ENCODE measurements around the gene MEX3C.

The MEX3C gene

DNA sequence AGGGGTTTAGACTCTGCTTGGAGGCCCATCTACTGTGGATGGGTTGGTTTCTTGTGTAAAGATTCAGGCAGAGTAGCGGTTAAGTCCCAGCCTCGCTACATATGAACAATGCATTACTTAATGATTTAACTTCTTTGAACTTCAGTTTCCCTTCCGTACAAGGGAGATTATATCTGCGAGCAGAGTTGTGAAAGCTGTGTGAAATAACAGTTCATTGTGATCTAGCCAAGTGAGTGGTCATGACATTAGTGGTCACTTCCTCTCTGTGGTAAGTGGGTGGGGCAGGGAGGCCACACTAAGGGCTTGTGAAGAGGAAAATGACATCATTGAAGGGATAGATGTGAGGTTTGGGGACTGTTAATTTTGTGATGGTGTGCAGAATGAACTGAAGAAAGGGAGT, 14.1 kb upstream of the MEX3C start:
- no peaks in the 10 kb centered on the region for H3K36me3 ChIP-seq (ENCODE audit: insufficient read depth, low read length)
- no peaks in the 10 kb centered on the region for H3K27me3 ChIP-seq (ENCODE audit: control insufficient read depth, insufficient read depth, low read length)
- H3K9ac ChIP-seq (ENCODE audit: low read depth, low read length): no peak overlapping the region
- no peak overlapping the region for H3K4me2 ChIP-seq (ENCODE audit: low read length)
- peaks cover 6% of the 10 kb centered on the region for H3K4me1 ChIP-seq (ENCODE audit: control insufficient read depth, insufficient read depth, low read length)
- H3K4me3 ChIP-seq (ENCODE audit: low read length): no peak overlapping the region
- no peaks in the 10 kb centered on the region for H3K9me3 ChIP-seq (replicated peaks; ENCODE audit: low read length)

DNA sequence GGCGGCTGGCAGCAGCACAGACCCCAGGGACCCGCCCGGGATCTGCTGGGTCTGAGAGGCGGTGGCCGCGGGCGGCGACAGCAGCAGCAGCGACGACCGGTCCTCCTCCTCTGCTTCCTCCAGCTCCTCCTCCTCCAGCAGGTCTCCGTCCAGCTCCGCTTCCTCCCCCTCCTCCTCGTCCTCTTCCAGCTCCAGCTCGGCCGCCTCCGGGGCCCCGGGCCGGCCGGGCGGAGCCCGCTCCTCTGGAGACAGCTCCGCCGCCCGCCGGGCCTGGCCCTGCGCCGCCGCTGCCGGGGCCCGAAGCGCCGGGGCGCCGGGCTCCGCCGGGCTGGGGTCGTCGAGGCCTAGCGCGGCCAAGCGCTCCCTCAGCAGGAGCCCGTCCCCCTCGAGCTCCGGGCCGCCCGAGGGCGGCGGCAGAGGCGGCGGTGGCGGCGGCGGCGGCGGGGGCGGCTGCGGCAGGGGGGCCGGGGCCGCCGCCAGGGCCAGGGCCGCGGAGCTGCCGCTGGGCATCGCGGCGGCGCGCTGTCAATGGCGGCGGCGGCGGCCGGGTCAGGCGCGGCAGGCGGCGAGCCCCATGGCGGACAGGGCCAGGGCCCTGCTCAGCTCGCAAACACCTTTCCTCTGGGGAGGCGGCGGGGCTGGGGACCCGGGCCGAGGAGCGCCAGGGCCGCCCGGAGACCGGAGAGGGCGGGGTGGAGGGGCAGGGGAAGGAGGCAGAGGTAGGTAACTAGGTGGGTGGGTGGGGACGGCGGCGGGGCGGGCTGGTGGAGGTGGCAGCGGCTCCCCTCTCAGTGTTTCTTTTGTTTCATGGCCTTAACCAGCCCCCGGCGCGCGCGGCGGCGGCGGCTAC, 445 bp downstream of the MEX3C start:
- no peaks in the 10 kb centered on the region for H3K27me3 ChIP-seq (ENCODE audit: control insufficient read depth, insufficient read depth, low read length)
- H3K9me3 ChIP-seq (replicated peaks; ENCODE audit: low read length): no peaks in the 10 kb centered on the region
- H3K4me3 ChIP-seq (ENCODE audit: low read length): peak overlapping the region; percentile 80
- H3K4me2 ChIP-seq (ENCODE audit: low read length): peak overlapping the region; percentile 85
- H3K4me1 ChIP-seq (ENCODE audit: control insufficient read depth, insufficient read depth, low read length): peaks cover 31% of the 10 kb centered on the region
- H3K36me3 ChIP-seq (ENCODE audit: insufficient read depth, low read length): no peaks in the 10 kb centered on the region
- H3K9ac ChIP-seq (ENCODE audit: low read depth, low read length): peak overlapping the region; percentile 87

DNA sequence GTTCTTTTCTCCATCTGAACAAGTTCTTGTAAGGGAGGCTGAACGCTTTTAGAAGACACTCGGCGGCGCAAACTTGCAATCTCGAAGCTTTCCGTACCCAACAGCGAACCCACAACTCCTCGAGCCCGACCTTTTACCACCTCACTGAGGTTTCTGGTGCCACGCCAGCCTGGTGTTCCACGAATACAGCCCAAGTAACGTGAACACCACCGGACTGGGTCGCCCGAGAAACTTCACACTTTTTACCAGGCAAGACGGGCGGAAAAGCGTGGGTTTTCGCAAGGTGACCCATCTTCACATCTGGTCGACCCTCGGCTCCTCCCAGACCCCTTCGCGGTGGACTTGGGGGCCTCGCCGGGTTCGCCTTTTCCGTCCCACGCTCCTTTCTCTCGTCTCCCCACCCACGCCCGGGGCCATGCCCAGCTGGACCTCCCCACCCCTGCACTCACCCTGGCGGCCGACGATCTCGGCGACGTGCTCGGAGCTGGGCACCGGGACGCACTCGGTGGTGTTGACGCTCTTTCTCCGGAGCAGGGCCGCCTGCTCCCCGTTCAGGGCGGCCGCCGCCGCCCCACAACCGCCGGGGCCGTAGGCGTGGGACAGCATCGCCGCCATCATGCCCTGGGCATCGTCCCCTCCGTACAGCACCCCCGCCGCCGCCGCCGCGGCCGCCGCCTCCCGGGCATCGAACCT, 1.2 kb downstream of the MEX3C start:
- Histone ChIP-seq H3K9ac (ENCODE audit: low read depth, low read length) (peak overlapping the region; percentile 87), H3K4me1 (ENCODE audit: control insufficient read depth, insufficient read depth, low read length) (peaks cover 39% of the 10 kb centered on the region), H3K27me3 (ENCODE audit: control insufficient read depth, insufficient read depth, low read length) (no peaks in the 10 kb centered on the region), H3K9me3 (replicated peaks; ENCODE audit: low read length) (no peaks in the 10 kb centered on the region), H3K4me3 (ENCODE audit: low read length) (peak overlapping the region; percentile 80), H3K36me3 (ENCODE audit: insufficient read depth, low read length) (no peaks in the 10 kb centered on the region), H3K4me2 (ENCODE audit: low read length) (peak overlapping the region; percentile 85)

DNA sequence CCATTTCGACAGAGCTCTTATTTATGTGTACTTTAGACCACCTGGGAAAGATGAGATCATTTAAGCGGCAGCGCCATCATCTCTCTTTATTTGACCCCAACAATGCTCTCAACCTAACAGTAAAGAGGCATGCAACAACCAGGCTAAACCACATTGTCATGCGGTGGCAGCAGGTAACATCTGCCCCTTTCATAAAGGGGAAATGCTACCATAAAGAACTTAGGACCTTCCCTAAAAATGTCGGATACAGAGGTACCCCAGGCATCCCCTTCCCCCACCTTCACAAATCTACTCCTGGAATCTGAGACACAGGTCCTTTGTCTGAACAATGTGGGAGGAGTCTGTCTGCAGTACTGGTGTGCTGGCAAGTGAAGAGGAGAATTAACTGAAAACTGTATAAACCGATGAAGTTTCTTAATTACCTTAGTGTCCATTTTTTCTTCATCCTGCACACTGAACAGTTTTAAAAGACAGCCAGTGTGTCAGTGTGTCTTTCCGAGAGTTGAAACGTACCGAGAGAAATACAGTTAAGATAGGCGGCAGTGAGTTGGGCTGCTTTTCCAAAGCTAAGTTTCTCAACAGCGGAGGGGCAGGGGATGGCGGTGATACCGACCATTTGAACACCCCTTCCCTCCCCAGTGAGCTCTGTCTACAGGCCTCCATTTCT, 1.9 kb downstream of the MEX3C start:
- H3K9ac ChIP-seq (ENCODE audit: low read depth, low read length): peak overlapping the region; percentile 87

DNA sequence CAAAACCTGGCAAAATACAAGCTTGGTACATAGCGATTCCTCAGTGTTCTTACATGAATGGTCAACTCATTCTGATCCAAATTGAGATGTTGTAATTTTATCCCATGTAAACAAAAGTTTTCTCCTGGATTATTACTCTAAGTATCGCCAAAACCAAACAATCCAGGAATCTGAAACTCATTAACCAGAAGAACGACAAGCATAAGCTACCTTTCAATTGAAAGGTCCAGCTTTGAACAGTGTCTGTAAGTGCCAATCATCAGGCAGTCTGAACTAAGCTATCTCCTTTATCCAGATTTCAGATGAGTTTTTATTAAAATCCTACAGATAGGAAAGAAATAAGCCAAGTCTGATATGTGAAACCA, 2.4 kb downstream of the MEX3C start:
- peaks cover 46% of the 10 kb centered on the region for H3K4me1 ChIP-seq (ENCODE audit: control insufficient read depth, insufficient read depth, low read length)
- no peaks in the 10 kb centered on the region for H3K36me3 ChIP-seq (ENCODE audit: insufficient read depth, low read length)
- H3K4me3 ChIP-seq (ENCODE audit: low read length): peak overlapping the region; percentile 80
- peak overlapping the region; percentile 85 for H3K4me2 ChIP-seq (ENCODE audit: low read length)
- no peaks in the 10 kb centered on the region for H3K9me3 ChIP-seq (replicated peaks; ENCODE audit: low read length)
- H3K27me3 ChIP-seq (ENCODE audit: control insufficient read depth, insufficient read depth, low read length): no peaks in the 10 kb centered on the region
- H3K9ac ChIP-seq (ENCODE audit: low read depth, low read length): peak overlapping the region; percentile 87

More for the DNA sequence above, 1.9 kb downstream of the MEX3C start:
- peaks cover 46% of the 10 kb centered on the region for H3K4me1 ChIP-seq (ENCODE audit: control insufficient read depth, insufficient read depth, low read length)
- H3K36me3 ChIP-seq (ENCODE audit: insufficient read depth, low read length): no peaks in the 10 kb centered on the region
- H3K4me3 ChIP-seq (ENCODE audit: low read length): peak overlapping the region; percentile 80
- no peaks in the 10 kb centered on the region for H3K27me3 ChIP-seq (ENCODE audit: control insufficient read depth, insufficient read depth, low read length)
- no peaks in the 10 kb centered on the region for H3K9me3 ChIP-seq (replicated peaks; ENCODE audit: low read length)
- peak overlapping the region; percentile 85 for H3K4me2 ChIP-seq (ENCODE audit: low read length)

DNA sequence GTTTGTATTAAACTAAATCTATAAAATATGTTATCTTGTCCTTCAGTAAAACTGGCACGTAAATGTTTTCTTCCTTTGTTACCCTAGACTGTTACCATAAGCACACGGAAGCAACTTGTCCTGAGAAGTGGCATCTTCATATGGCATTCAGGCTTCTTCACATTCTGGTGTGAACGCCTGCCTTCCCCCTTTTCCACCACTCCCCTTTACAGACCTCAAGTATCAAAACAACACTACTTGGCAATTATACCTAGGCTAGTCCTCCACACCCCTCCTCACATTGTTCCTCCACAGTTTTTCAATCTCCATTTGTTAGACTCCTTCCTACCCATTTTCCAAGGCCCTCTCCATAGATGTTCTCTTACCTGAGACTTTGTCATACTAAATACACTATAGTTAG, 2.9 kb downstream of the MEX3C start:
- Histone ChIP-seq H3K4me3 (ENCODE audit: low read length) (peak overlapping the region; percentile 80), H3K27me3 (ENCODE audit: control insufficient read depth, insufficient read depth, low read length) (no peaks in the 10 kb centered on the region), H3K36me3 (ENCODE audit: insufficient read depth, low read length) (no peaks in the 10 kb centered on the region), H3K4me2 (ENCODE audit: low read length) (peak overlapping the region; percentile 85), H3K9ac (ENCODE audit: low read depth, low read length) (peak overlapping the region; percentile 87), H3K4me1 (ENCODE audit: control insufficient read depth, insufficient read depth, low read length) (peaks cover 46% of the 10 kb centered on the region), H3K9me3 (replicated peaks; ENCODE audit: low read length) (no peaks in the 10 kb centered on the region)

DNA sequence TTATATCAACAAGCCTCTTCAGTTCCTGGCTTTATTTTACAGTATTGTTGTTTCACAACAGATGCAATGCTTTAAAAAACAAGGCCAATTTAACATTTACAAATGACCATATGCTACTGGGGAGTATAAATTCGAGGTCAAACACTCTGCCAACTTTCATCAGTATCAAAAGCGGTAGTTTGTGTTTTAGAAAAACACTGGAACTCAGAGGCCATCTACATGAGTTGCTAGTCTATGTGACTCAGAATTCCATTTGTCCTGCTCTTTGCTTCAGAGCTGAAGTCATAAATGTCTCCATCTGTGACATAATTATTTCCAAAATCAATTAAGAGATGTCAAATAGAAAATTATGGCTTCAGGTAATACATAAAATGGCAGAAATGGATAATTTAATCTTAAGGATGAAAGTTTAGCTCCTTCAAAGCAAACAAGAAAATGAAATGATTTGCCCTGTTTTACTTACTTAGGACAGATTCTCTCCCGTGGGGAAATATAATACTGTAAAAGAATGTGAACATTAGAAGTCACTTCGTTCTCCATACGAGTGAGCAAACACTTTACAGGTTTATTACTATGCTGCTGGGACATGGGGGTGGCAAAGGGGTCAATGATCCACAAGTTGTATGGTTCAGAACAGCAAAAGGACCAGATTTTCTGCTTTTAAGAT, 3.7 kb downstream of the MEX3C start:
- H3K36me3 ChIP-seq (ENCODE audit: insufficient read depth, low read length): no peaks in the 10 kb centered on the region
- H3K4me2 ChIP-seq (ENCODE audit: low read length): peak overlapping the region; percentile 85
- H3K4me1 ChIP-seq (ENCODE audit: control insufficient read depth, insufficient read depth, low read length): peaks cover 46% of the 10 kb centered on the region
- peak overlapping the region; percentile 80 for H3K4me3 ChIP-seq (ENCODE audit: low read length)
- peak overlapping the region; percentile 22 for H3K9ac ChIP-seq (ENCODE audit: low read depth, low read length)
- H3K27me3 ChIP-seq (ENCODE audit: control insufficient read depth, insufficient read depth, low read length): no peaks in the 10 kb centered on the region
- no peaks in the 10 kb centered on the region for H3K9me3 ChIP-seq (replicated peaks; ENCODE audit: low read length)

DNA sequence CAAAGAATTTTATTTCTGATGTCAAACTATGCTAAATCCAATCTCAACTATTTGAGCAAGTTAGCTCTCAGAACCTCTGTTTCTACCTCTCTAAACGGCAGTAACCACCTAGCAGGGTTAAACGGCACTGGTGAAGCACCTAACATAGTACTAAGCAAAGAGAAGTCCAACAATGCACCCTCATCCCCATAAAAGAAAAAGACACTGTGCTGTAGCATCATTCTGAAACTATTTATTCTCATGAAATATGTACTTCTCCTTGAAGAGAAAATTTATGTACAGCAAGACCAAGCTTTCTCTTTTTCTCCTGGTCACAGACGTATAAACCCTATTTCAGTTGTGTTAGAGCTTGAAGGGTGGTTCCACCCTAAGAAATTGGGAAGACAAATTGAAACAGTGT, 4.8 kb downstream of the MEX3C start:
- H3K4me3 ChIP-seq (ENCODE audit: low read length): no peak overlapping the region
- H3K9ac ChIP-seq (ENCODE audit: low read depth, low read length): no peak overlapping the region
- H3K9me3 ChIP-seq (replicated peaks; ENCODE audit: low read length): no peaks in the 10 kb centered on the region
- no peaks in the 10 kb centered on the region for H3K27me3 ChIP-seq (ENCODE audit: control insufficient read depth, insufficient read depth, low read length)
- peaks cover 46% of the 10 kb centered on the region for H3K4me1 ChIP-seq (ENCODE audit: control insufficient read depth, insufficient read depth, low read length)
- peak overlapping the region; percentile 85 for H3K4me2 ChIP-seq (ENCODE audit: low read length)
- H3K36me3 ChIP-seq (ENCODE audit: insufficient read depth, low read length): peaks cover 3% of the 10 kb centered on the region

DNA sequence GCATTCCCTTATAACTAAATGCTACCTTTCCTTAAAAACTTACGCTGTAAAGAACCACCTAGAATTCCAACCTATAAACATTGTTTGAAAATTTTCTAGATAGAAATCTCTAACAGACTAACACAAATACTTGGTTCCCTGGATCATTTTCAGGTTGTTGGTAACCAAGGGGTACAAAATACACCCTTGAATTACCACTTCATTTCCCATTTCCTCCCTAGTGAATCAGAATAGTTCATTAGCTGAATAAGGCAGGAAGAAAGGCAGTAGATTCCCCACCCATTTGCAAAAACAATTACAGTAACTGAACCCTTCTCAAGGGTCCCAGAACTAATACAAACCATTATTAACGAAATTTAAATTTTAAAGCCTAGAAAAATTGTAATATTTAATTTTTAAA, 5.5 kb downstream of the MEX3C start:
- H3K9me3 ChIP-seq (replicated peaks; ENCODE audit: low read length): no peaks in the 10 kb centered on the region
- no peak overlapping the region for H3K9ac ChIP-seq (ENCODE audit: low read depth, low read length)
- H3K36me3 ChIP-seq (ENCODE audit: insufficient read depth, low read length): peaks cover 3% of the 10 kb centered on the region
- H3K4me3 ChIP-seq (ENCODE audit: low read length): no peak overlapping the region
- no peaks in the 10 kb centered on the region for H3K27me3 ChIP-seq (ENCODE audit: control insufficient read depth, insufficient read depth, low read length)
- H3K4me1 ChIP-seq (ENCODE audit: control insufficient read depth, insufficient read depth, low read length): peaks cover 46% of the 10 kb centered on the region
- peak overlapping the region; percentile 85 for H3K4me2 ChIP-seq (ENCODE audit: low read length)

DNA sequence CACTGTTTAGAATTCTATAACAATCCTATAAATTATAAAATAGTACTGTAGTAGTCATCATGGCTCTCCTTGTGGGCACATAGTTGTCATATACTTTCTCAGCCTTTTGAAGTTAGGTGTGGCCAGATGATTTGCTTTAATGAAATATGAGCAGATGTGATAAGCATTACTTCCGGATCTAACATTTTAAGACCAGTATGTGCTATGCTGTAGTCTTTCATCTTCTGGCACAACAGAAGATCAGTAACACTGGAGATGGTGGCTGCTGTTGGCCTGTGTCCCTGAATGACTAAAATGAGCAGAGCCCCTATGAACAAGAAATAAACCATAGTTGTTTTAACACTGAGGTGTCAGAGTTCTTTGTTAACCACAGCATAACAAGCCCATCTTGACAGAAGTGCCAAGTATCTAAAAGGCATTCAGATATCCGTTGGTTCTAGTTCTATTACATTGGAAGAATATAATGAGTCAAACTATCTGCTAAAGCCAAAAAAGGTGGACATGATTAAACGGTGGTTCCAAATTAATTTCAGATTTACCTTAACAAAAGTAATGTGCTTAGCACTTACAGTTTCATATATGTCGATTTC, 6.3 kb downstream of the MEX3C start:
- peaks cover 46% of the 10 kb centered on the region for H3K4me1 ChIP-seq (ENCODE audit: control insufficient read depth, insufficient read depth, low read length)
- H3K36me3 ChIP-seq (ENCODE audit: insufficient read depth, low read length): peaks cover 4% of the 10 kb centered on the region

DNA sequence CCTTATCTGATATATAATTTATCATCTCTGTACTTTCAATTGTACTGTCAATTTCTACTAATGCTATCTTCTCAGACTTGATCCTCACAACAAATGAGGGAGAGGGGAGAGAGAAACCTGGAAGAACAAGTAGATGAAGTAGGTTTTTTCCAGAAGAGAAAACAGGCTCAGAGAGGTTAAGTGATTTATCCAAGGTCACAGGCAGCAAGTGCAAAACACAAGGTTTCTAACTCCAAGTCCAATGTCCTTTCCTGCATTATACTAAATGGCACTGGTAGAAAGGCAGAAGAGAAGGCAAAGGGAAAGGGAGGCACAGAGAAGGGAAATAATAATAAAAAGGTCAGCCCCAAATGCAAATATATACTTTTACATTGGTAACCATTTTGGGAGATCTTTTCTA, 7.5 kb downstream of the MEX3C start:
- Histone ChIP-seq H3K4me1 (ENCODE audit: control insufficient read depth, insufficient read depth, low read length) (peaks cover 50% of the 10 kb centered on the region), H3K9me3 (replicated peaks; ENCODE audit: low read length) (no peaks in the 10 kb centered on the region), H3K36me3 (ENCODE audit: insufficient read depth, low read length) (peaks cover 8% of the 10 kb centered on the region), H3K9ac (ENCODE audit: low read depth, low read length) (no peak overlapping the region), H3K27me3 (ENCODE audit: control insufficient read depth, insufficient read depth, low read length) (no peaks in the 10 kb centered on the region), H3K4me2 (ENCODE audit: low read length) (no peak overlapping the region), H3K4me3 (ENCODE audit: low read length) (no peak overlapping the region)

More for the DNA sequence above, 6.3 kb downstream of the MEX3C start:
- H3K4me3 ChIP-seq (ENCODE audit: low read length): no peak overlapping the region
- H3K9ac ChIP-seq (ENCODE audit: low read depth, low read length): no peak overlapping the region
- no peaks in the 10 kb centered on the region for H3K9me3 ChIP-seq (replicated peaks; ENCODE audit: low read length)
- peak overlapping the region; percentile 34 for H3K4me2 ChIP-seq (ENCODE audit: low read length)
- no peaks in the 10 kb centered on the region for H3K27me3 ChIP-seq (ENCODE audit: control insufficient read depth, insufficient read depth, low read length)

Data from skeletal muscle satellite cell (primary cell).